Smooth muscle cell (in vitro differentiated cells): Measurements from ENCODE around the gene TBC1D1. TPM values are rescaled to one million over a fixed set of nuclear protein-coding genes. Genes with fewer than 3 reads are reported as not detected.
A peak's percentile ranks its signal among the peaks of the same experiment; 100 is the strongest.

Source experiments
- DNase-seq: peaks from one replicate; lab custom pipeline; 2025; ENCODE audit not compliant: unreplicated experiment; lab: John Stamatoyannopoulos, UW
- H2AFZ ChIP-seq: fragments of 200-600 bp; sonication (generic); 2 replicates; pipeline ENCODE4 v1.6.0; 2016; ENCODE audit warnings: antibody characterized with exemption, low read depth, mild to moderate bottlenecking
- H3F3A ChIP-seq: fragments of 200-600 bp; sonication (generic); 2 replicates; pipeline ENCODE4 v1.6.0; 2017; ENCODE audit warnings: antibody characterized with exemption, low read depth
- H3K27ac ChIP-seq: fragments of 200-600 bp; sonication (generic); 2 replicates; pipeline ENCODE4 v1.5.1; 2016; ENCODE audit warnings: low read depth, mild to moderate bottlenecking
- H3K27me3 ChIP-seq: fragments of 200-600 bp; sonication (generic); 2 replicates; pipeline ENCODE4 v1.6.1; 2016; ENCODE audit warnings: low read depth, mild to moderate bottlenecking
- H3K36me3 ChIP-seq: fragments of 200-600 bp; sonication (generic); 2 replicates; pipeline ENCODE4 v1.5.1; 2016; ENCODE audit warnings: low read depth
- H3K4me1 ChIP-seq: fragments of 200-600 bp; sonication (generic); 2 replicates; pipeline ENCODE4 v1.5.1; 2016; ENCODE audit warnings: low read depth
- H3K4me2 ChIP-seq: fragments of 200-600 bp; sonication (generic); 2 replicates; pipeline ENCODE4 v1.6.0; 2016; ENCODE audit warnings: mild to moderate bottlenecking
- H3K4me3 ChIP-seq: fragments of 200-600 bp; sonication (generic); 2 replicates; pipeline ENCODE4 v1.5.1; 2016; ENCODE audit warnings: mild to moderate bottlenecking
- H3K79me2 ChIP-seq: fragments of 200-600 bp; sonication (generic); 2 replicates; pipeline ENCODE4 v1.6.0; 2016; ENCODE audit warnings: low read depth, mild to moderate bottlenecking
- H3K9ac ChIP-seq: fragments of 200-600 bp; sonication (generic); 2 replicates; pipeline ENCODE4 v1.6.0; 2016; ENCODE audit warnings: low read depth
- H3K9me3 ChIP-seq: fragments of 200-600 bp; sonication (generic); replicated peaks from 2 replicates; pipeline ENCODE4 v1.5.1; 2016; ENCODE audit warnings: low read depth
- H4K20me1 ChIP-seq: fragments of 200-600 bp; sonication (generic); 2 replicates; pipeline ENCODE4 v1.6.0; 2016; ENCODE audit warnings: low read depth
- CTCF ChIP-seq: fragments of 200-600 bp; sonication (generic); IDR thresholded peaks from 2 replicates; pipeline ENCODE4 v1.5.1; 2017; ENCODE audit warnings: borderline replicate concordance, mild to moderate bottlenecking, antibody characterized with exemption; ENCODE audit not compliant: insufficient read depth, poor library complexity, severe bottlenecking
- WGBS: methylation state at CpG from one replicate; pipeline ENCODE4 v1.1.7; 2016; ENCODE audit warnings: low lambda C conversion rate; 5-methylcytosine and 5-hydroxymethylcytosine counted together
- polyA plus RNA-seq: library from polyadenylated mRNA; unstranded; fragments of >200 nt; fragmentation: Nextera tagmentation; extraction: Ambion mirVana; gene quantifications from 2 replicates; pipeline ENCODE4 v1.2.1, GENCODE V29; 2016
- total RNA-seq: library from RNA; depleted of rRNA; stranded (reverse); fragments of >200 nt; gene quantifications from 2 replicates; pipeline ENCODE4 v1.2.3, GENCODE V29; 2014

Gene TBC1D1
- total and polyA plus RNA-seq, 2 experiments from 2014 or later: 81.5 to 117 TPM

GRCh38 chr4:37891260-37892159 is 626 bp downstream of the TBC1D1 start:
- no peak overlapping the region for H3K9ac ChIP-seq
- H3K9me3 ChIP-seq: no peaks in the 10 kb centered on the region
- H3K27ac ChIP-seq: no peak overlapping the region
- peaks cover 84% of the 10 kb centered on the region for H3K27me3 ChIP-seq
- H3K36me3 ChIP-seq: no peaks in the 10 kb centered on the region
- peaks cover 11% of the 10 kb centered on the region for H3K4me1 ChIP-seq
- no peak for DNase-seq
- H2AFZ ChIP-seq: peak overlapping the region; percentile 42
- no peaks in the 10 kb centered on the region for H3K79me2 ChIP-seq
- H3K4me2 ChIP-seq: peak overlapping the region; percentile 96
- no peaks in the 10 kb centered on the region for H3F3A ChIP-seq
- 7% methylated on average over 14 of the region's 49 CpGs for WGBS
- H3K4me3 ChIP-seq: peak overlapping the region; percentile 73
- no peak for TF ChIP-seq CTCF
- H4K20me1 ChIP-seq: no peaks in the 10 kb centered on the region

- Histone ChIP-seq H3K79me2 (no peaks in the 10 kb centered on the region), H3K9ac (no peak overlapping the region), H3K4me2 (no peak overlapping the region), H3K9me3 (no peaks in the 10 kb centered on the region), H2AFZ (no peak overlapping the region), H3K27ac (no peak overlapping the region), H3K4me3 (no peak overlapping the region), H3K36me3 (no peaks in the 10 kb centered on the region), H3K27me3 (peaks cover 94% of the 10 kb centered on the region), H3K4me1 (peaks cover 11% of the 10 kb centered on the region), H4K20me1 (no peaks in the 10 kb centered on the region), H3F3A (no peaks in the 10 kb centered on the region)
- 87% methylated on average over 5 of the region's 5 CpGs for WGBS
- no peak for DNase-seq
- TF ChIP-seq CTCF: no peak
Observed at GRCh38 chr4:37892641-37893040, 1.8 kb downstream of the TBC1D1 start.

- Histone ChIP-seq H3K4me2 (no peak overlapping the region), H3K9ac (no peak overlapping the region), H3K27me3 (peaks cover 98% of the 10 kb centered on the region), H3K4me3 (no peak overlapping the region), H3K36me3 (no peaks in the 10 kb centered on the region), H3K9me3 (no peaks in the 10 kb centered on the region), H4K20me1 (no peaks in the 10 kb centered on the region), H2AFZ (no peak overlapping the region), H3K4me1 (peaks cover 11% of the 10 kb centered on the region), H3K27ac (no peak overlapping the region), H3K79me2 (no peaks in the 10 kb centered on the region), H3F3A (no peaks in the 10 kb centered on the region)
- DNase-seq: no peak
- no peak for TF ChIP-seq CTCF
- whole genome bisulfite sequencing: 93% methylated on average over 3 of the region's 3 CpGs
Observed at GRCh38 chr4:37893164-37893563, 2.3 kb downstream of the TBC1D1 start.
